ENCODE measurements around the gene SLC38A8.

The SLC38A8 gene

DNA sequence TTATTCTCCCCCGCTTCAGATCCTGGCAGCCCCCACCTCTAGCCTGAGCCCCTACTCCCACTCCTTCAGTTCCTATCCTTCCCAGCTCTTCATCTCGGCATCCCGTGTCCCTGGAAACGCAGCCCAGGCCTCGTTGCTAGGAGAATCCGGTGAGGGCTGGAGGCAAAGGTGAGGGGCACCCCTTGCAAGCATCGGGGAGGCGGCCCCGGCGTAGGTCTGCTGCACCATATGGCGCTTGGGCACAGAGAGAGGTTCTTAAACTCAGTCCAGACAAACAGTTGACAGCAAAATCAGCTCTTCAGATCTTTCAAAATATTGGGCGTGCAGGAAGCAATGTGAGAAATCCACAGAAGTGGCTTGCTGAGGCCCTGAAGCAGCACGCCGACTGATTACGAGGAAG, 15.0 kb downstream of the SLC38A8 start:
- Histone ChIP-seq H3K9me3 (ENCODE audit: insufficient read depth, low read depth, low read length) (no peaks in the 10 kb centered on the region), H3K36me3 (ENCODE audit: insufficient read depth, low read length) (no peaks in the 10 kb centered on the region), H3K79me2 (ENCODE audit: insufficient read depth, low read length) (no peaks in the 10 kb centered on the region), H3K4me2 (ENCODE audit: low read depth, low read length, poor library complexity, severe bottlenecking) (no peak overlapping the region), H3K9me2 (replicated peaks; ENCODE audit: low read depth, low read length) (no peaks in the 10 kb centered on the region), H2AFZ (ENCODE audit: low read length) (no peak overlapping the region), H3F3A (ENCODE audit: low read depth) (no peaks in the 10 kb centered on the region), H3K4me1 (ENCODE audit: insufficient read depth, low read length, poor library complexity, severe bottlenecking) (peaks cover 14% of the 10 kb centered on the region), H3K9ac (ENCODE audit: low read depth, low read length, poor library complexity, severe bottlenecking) (no peak overlapping the region), H4K20me1 (ENCODE audit: insufficient read depth, low read length, poor library complexity, severe bottlenecking) (no peaks in the 10 kb centered on the region), H3K4me3 (ENCODE audit: low read length, poor library complexity, severe bottlenecking) (no peak overlapping the region), H3K27me3 (ENCODE audit: insufficient read depth, low read length, poor library complexity, severe bottlenecking) (no peaks in the 10 kb centered on the region)
- TF ChIP-seq, protein P1, sequence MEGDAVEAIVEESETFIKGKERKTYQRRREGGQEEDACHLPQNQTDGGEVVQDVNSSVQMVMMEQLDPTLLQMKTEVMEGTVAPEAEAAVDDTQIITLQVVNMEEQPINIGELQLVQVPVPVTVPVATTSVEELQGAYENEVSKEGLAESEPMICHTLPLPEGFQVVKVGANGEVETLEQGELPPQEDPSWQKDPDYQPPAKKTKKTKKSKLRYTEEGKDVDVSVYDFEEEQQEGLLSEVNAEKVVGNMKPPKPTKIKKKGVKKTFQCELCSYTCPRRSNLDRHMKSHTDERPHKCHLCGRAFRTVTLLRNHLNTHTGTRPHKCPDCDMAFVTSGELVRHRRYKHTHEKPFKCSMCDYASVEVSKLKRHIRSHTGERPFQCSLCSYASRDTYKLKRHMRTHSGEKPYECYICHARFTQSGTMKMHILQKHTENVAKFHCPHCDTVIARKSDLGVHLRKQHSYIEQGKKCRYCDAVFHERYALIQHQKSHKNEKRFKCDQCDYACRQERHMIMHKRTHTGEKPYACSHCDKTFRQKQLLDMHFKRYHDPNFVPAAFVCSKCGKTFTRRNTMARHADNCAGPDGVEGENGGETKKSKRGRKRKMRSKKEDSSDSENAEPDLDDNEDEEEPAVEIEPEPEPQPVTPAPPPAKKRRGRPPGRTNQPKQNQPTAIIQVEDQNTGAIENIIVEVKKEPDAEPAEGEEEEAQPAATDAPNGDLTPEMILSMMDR (conservative IDR thresholded peaks at IDR 0.05; ENCODE audit: low read length) = no peak
- no peak for TF ChIP-seq EZH2phosphoT487 (IDR thresholded peaks at IDR 0.05; ENCODE audit: borderline replicate concordance)

DNA sequence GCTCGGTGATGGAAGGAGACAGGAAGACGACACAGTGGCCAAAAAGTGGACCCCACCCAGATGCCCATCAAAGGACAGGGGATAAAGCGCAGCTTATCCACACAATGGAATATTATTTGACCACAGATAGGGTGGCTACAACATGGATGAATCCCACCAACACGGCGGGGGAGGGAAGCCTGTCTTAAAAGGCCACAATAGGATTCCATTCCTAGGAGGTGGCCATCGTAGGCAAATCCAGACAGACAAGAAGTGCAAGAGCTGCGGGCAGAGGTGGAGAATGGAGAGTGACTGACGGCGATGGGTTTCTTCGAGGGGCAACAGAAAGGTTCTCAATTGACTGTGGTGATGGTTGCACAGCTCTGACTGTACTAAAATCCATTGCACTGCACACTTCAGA, 16.0 kb downstream of the SLC38A8 start:
- Histone ChIP-seq H3F3A (ENCODE audit: low read depth) (no peaks in the 10 kb centered on the region), H3K27me3 (ENCODE audit: insufficient read depth, low read length, poor library complexity, severe bottlenecking) (no peaks in the 10 kb centered on the region), H3K9me3 (ENCODE audit: insufficient read depth, low read depth, low read length) (no peaks in the 10 kb centered on the region), H2AFZ (ENCODE audit: low read length) (no peak overlapping the region), H4K20me1 (ENCODE audit: insufficient read depth, low read length, poor library complexity, severe bottlenecking) (no peaks in the 10 kb centered on the region), H3K79me2 (ENCODE audit: insufficient read depth, low read length) (no peaks in the 10 kb centered on the region), H3K36me3 (ENCODE audit: insufficient read depth, low read length) (no peaks in the 10 kb centered on the region), H3K4me1 (ENCODE audit: insufficient read depth, low read length, poor library complexity, severe bottlenecking) (peaks cover 14% of the 10 kb centered on the region), H3K4me2 (ENCODE audit: low read depth, low read length, poor library complexity, severe bottlenecking) (no peak overlapping the region), H3K9me2 (replicated peaks; ENCODE audit: low read depth, low read length) (no peaks in the 10 kb centered on the region), H3K9ac (ENCODE audit: low read depth, low read length, poor library complexity, severe bottlenecking) (no peak overlapping the region), H3K4me3 (ENCODE audit: low read length, poor library complexity, severe bottlenecking) (no peak overlapping the region)
- TF ChIP-seq EZH2phosphoT487 (IDR thresholded peaks at IDR 0.05; ENCODE audit: borderline replicate concordance) = no peak

DNA sequence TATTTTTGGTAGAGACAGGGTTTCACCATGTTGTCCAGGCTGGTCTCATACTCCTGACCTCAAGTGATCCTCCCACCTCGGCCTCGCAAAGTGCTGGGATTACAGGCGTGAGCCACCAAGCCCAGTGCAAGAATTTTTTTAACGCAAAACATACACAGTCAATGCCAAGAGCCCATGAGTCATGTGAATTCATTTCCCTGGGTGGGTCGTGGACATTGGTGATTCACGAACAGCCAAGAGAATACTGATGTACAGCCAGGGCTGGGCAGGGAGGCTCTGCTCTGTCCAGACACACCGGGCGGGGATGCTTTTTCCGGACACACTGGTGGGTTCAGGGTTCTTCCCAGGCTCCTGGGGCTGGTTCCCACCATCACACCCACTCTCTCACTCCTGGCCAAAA, 17.7 kb downstream of the SLC38A8 start:
- Histone ChIP-seq H3K9me3 (ENCODE audit: insufficient read depth, low read depth, low read length) (no peaks in the 10 kb centered on the region), H3K27me3 (ENCODE audit: insufficient read depth, low read length, poor library complexity, severe bottlenecking) (no peaks in the 10 kb centered on the region), H3K4me1 (ENCODE audit: insufficient read depth, low read length, poor library complexity, severe bottlenecking) (peaks cover 13% of the 10 kb centered on the region), H3K79me2 (ENCODE audit: insufficient read depth, low read length) (no peaks in the 10 kb centered on the region), H3K9ac (ENCODE audit: low read depth, low read length, poor library complexity, severe bottlenecking) (no peak overlapping the region), H4K20me1 (ENCODE audit: insufficient read depth, low read length, poor library complexity, severe bottlenecking) (no peaks in the 10 kb centered on the region), H3K4me3 (ENCODE audit: low read length, poor library complexity, severe bottlenecking) (no peak overlapping the region), H3K9me2 (replicated peaks; ENCODE audit: low read depth, low read length) (no peaks in the 10 kb centered on the region), H3K4me2 (ENCODE audit: low read depth, low read length, poor library complexity, severe bottlenecking) (no peak overlapping the region), H2AFZ (ENCODE audit: low read length) (no peak overlapping the region), H3F3A (ENCODE audit: low read depth) (no peaks in the 10 kb centered on the region), H3K36me3 (ENCODE audit: insufficient read depth, low read length) (no peaks in the 10 kb centered on the region)
- TF ChIP-seq, protein P1 (conservative IDR thresholded peaks at IDR 0.05; ENCODE audit: low read length) = no peak
- no peak for TF ChIP-seq EZH2phosphoT487 (IDR thresholded peaks at IDR 0.05; ENCODE audit: borderline replicate concordance)

DNA sequence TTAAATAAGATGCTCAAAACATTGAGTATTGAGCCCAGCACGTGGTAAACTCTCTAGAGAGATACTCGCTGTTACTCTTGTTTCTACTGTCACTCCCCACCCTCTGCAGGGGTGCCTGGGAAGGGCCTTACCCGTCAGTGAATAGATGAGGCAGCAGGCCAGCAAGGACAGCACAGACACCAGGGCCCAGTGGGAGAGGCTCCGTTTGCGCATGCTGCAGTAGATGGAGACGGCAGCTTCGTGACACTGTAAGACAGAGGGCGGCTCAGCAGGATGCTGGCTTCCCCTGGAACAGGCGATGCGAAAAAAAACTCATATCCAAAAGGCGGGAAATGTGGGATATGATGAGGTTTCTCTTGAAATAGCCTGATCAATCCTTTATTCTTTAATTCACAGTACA, 20.0 kb downstream of the SLC38A8 start:
- Histone ChIP-seq H3K36me3 (ENCODE audit: insufficient read depth, low read length) (no peaks in the 10 kb centered on the region), H3K4me2 (ENCODE audit: low read depth, low read length, poor library complexity, severe bottlenecking) (no peak overlapping the region), H3K9ac (ENCODE audit: low read depth, low read length, poor library complexity, severe bottlenecking) (no peak overlapping the region), H2AFZ (ENCODE audit: low read length) (no peak overlapping the region), H3K9me3 (ENCODE audit: insufficient read depth, low read depth, low read length) (no peaks in the 10 kb centered on the region), H3K79me2 (ENCODE audit: insufficient read depth, low read length) (no peaks in the 10 kb centered on the region), H3K9me2 (replicated peaks; ENCODE audit: low read depth, low read length) (no peaks in the 10 kb centered on the region), H3K4me3 (ENCODE audit: low read length, poor library complexity, severe bottlenecking) (no peak overlapping the region), H4K20me1 (ENCODE audit: insufficient read depth, low read length, poor library complexity, severe bottlenecking) (no peaks in the 10 kb centered on the region), H3K27me3 (ENCODE audit: insufficient read depth, low read length, poor library complexity, severe bottlenecking) (no peaks in the 10 kb centered on the region), H3F3A (ENCODE audit: low read depth) (no peaks in the 10 kb centered on the region), H3K4me1 (ENCODE audit: insufficient read depth, low read length, poor library complexity, severe bottlenecking) (no peaks in the 10 kb centered on the region)
- TF ChIP-seq EZH2phosphoT487 (IDR thresholded peaks at IDR 0.05; ENCODE audit: borderline replicate concordance) = no peak
- TF ChIP-seq, protein P1 (conservative IDR thresholded peaks at IDR 0.05; ENCODE audit: low read length) = no peak
